GM23248 (cell line): Measurements from ENCODE around the gene LONP2.

Source experiments
- EZH2 ChIP-seq: fragments of 200-600 bp; sonication (generic); IDR thresholded peaks from 2 replicates; pipeline ENCODE4 v1.6.1; 2018; ENCODE audit warnings: antibody characterized with exemption, mild to moderate bottlenecking; ENCODE audit not compliant: insufficient read depth, poor library complexity, severe bottlenecking
- EZH2phosphoT487 ChIP-seq: fragments of 200-600 bp; sonication (generic); IDR thresholded peaks from 2 replicates; pipeline ENCODE4 v1.6.1; 2018; ENCODE audit warnings: antibody characterized with exemption, moderate library complexity, mild to moderate bottlenecking, low read depth; ENCODE audit not compliant: insufficient read depth

DNA sequence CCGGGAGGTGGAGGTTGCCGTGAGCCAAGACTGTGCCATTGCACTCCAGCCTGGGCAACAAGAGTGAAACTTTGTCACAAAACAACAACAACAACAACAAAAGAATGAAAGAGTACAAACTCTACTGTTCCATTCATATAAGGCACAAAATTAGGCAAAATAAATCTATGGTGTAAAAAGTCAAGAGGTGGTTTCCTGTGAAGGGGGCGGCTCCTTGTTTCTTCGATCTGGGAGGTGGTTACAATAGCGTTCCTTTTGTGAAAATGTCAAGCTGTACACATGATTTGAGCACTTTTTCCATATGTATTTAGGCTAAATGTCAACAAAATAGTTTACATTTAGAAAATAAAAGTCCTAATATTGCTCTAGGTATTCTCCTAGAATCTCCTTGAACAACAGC is 134.2 kb downstream of the LONP2 start:
- TF ChIP-seq EZH2 (no peak), EZH2phosphoT487 (no peak)
